GM21515 (cell line): Measurements from ENCODE around the gene BCL2L12.
"Not testable (repeated sequence)": the region's sequence is repeated elsewhere in the genome, so short reads cannot be mapped to it uniquely, and the experiment has no call there.

Experiments used
- ATAC-seq: cut with Tn5 transposase; IDR thresholded peaks from one replicate; pipeline ENCODE4 v1.9.1; 2021; ENCODE audit not compliant: unreplicated experiment

BCL2L12 gene

DNA sequence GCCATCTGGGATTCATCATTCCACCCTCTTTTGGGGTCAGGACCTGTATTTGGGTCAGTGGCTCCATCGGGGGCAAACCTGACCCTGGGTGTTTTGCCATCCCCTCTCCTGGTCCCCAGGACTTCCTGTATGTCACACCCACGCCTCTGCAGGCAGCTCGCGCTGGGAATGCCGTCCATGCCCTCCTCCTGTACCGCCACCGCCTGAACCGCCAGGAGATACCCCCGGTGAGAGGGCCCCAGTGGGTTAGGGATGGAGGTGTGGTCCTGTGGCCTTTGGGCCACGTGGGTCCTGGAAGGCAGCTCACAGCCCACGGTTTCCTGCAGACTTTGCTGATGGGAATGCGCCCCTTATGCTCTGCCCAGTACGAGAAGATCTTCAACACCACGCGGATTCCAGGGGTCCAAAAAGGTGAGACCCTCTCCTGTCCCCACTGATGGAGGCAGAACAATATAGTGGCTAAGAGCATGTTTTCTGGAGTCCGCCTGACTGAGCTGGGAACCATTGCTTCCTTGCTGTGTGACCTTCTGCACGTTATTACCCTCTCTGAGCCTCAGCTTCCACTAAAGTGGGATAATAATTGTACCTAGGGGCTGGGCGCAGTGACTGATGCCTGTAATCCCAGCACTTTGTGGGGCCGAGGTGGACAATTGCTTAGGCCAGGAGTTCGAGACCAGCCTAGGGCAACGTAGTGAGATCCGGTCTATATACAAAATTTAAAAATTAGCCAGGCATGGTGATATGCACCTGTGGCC is 39.3 kb downstream of the BCL2L12 start:
- no peak for ATAC-seq

DNA sequence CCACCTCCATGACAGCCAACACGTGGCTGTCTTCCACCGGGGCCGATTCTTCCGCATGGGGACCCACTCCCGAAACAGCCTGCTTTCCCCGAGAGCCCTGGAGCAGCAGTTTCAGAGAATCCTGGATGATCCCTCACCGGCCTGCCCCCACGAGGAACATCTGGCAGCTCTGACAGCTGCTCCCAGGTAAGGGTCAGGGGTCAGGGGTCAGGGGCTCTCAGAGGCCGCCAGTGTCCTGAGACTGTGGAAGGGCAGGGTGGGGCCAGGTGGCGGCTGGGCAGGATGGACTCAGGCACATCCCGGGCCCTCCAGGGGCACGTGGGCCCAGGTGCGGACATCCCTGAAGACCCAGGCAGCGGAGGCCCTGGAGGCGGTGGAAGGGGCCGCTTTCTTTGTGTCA is 40.2 kb downstream of the BCL2L12 start:
- no peak for ATAC-seq

DNA sequence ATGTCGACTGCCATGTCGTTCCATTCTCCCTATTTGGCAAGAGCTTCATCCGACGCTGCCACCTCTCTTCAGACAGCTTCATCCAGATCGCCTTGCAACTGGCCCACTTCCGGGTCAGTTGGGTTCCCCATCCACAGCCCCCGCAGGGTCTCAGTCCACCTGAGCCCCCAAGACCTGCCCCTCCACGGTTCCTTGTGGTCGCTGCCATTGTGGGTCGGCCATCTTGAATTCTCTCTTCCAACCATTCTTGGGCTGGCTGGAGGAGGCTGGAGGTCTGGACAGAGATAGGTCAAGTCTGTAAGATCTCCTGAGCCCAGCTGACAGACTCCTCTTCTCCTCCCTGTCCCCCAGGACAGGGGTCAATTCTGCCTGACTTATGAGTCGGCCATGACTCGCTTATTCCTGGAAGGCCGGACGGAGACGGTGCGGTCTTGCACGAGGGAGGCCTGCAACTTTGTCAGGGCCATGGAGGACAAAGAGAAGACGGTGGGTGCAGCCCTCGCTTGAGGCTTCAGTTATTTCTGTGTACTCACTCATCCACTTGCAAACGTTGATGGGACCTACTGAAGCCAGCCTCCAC is 44.7 kb downstream of the BCL2L12 start:
- ATAC-seq: no peak

DNA sequence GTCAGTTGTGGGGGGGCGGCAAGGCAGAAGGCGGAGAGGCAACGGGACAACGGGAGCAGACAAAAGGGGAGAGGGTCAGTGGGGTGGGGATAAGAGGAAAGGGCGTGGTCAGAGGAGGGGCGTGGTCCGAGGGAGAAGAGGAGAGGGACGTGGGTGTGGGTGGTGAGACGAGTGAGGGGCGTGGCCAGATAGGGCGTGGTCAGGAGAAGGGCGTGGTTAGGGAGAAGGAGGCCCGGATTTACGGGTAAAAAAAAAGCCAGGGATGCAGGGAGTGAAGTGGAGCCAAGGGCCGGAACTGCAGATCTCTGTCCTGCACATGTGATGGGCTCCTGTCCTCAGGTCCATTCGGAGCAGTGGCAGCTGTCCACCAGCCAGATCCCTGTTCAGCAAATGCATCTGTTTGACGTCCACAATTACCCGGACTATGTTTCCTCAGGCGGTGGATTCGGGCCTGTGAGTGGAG is 46.7 kb downstream of the BCL2L12 start:
- no peak for ATAC-seq

DNA sequence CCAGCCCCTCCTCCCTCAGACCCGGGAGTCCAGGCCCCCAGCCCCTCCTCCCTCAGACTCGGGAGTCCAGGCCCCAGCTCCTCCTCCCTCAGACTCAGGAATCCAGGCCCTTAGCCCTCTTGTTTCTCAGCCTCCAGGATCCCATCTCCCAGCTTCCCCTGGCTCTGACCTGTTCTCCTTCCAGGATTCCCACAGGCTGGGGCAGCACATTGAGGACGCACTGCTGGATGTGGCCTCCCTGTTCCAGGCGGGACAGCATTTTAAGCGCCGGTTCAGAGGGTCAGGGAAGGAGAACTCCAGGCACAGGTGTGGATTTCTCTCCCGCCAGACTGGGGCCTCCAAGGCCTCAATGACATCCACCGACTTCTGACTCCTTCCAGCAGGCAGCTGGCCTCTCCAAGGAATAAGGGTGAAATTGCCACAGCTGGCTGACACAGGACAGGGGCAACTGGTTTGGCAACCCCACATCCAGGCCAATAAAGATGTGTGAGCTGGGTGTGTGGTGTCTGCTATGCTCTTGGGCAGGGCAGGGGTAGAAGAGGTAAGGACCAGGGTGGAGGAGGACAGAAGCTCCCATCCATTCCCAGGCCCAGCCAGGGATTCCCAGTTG is 47.6 kb downstream of the BCL2L12 start:
- ATAC-seq: no peak

DNA sequence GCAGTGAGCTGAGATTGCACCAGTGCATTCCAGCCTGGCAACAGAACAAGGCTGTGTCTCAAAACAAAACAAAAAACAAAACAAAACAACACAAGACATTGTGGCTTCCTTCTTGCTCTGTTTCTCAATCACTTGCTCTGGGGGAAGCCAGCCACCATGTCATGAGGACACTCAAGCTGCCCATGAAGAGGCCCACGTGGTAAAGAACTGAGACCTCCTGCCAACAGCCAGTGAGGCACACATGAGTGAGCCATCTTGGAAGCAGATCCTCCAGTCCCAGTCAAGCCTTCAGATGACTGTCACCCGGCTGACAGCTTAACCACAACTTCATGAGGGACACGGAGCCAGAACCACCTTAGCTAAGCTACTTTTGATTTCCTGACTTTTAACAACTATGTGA is 50.4 kb downstream of the BCL2L12 start:
- ATAC-seq: no peak

DNA sequence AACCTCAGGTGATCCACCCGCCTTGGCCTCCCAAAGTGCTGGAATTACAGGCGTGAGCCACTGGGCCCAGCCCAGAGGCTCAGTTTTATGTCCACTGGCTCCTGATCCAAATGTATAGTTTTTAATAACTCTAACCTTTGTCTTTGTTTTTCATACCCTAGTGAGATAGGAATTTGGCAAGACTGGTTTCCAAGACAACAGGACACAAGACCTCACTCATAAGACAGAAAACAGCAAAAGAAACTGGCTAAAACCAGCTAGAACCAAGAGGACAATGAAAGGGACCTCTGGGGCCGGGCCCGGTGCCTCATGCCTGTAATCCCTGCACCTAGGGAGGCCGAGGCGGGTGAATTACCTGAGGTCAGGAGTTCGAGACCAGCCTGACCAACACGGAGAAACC is 52.8 kb downstream of the BCL2L12 start:
- no peak for ATAC-seq

DNA sequence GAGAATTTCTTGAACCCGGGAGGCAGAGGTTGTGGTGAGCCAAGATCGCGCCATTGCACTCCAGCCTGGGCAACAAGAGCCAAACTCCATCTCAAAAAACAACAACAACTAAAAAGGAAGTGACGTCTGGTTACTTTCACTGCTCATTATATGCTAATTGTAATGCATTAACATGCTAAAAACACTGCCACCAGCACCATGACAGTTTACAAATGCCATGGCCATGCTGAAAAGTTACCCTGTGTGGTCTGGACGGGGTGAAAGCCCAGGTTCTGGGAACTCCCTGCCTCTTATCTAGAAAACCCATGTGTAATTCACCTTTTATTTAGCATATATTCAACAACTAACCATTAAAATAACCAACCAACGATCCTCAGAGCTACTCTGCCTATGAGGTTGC is 53.3 kb downstream of the BCL2L12 start:
- no peak for ATAC-seq

DNA sequence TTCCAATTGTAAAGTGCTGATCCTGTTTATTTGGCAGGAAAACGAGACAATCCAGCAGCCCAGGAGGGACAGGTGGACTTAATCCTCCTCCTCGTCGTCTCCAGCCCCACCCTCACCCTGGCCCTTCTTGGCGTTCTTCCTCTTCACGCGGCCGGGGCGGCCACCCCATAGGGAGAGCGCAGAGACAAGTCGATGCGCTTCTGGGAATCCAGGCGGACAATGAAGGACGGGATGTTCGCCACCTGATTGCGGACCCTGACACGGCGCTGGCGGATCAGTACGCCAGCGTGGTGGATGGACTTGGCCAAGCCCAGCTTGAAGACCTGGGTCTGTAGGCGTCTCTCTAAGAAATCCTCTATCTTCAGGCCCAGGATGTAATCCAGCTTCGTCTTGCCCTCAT is 53.7 kb downstream of the BCL2L12 start:
- ATAC-seq: not testable (repeated sequence)
